HUES6 (cell line): ENCODE results near the gene VDAC1.
A peak's percentile ranks its signal among the peaks of the same experiment; 100 is the strongest.

Experiments used
- H3K27ac ChIP-seq: 2 replicates; pipeline ENCODE4 v1.7.0; 2013; ENCODE audit warnings: low read depth, mild to moderate bottlenecking, low read length, inconsistent platforms
- H3K27me3 ChIP-seq: 2 replicates; pipeline ENCODE4 v1.6.1; 2013; ENCODE audit warnings: low read length; ENCODE audit not compliant: control insufficient read depth, insufficient read depth
- H3K36me3 ChIP-seq: 2 replicates; pipeline ENCODE4 v1.6.1; 2013; ENCODE audit warnings: low read length; ENCODE audit not compliant: control insufficient read depth, insufficient read depth
- H3K4me1 ChIP-seq: 2 replicates; pipeline ENCODE4 v1.6.1; 2013; ENCODE audit warnings: low read length; ENCODE audit not compliant: control insufficient read depth, insufficient read depth
- H3K4me3 ChIP-seq: 2 replicates; pipeline ENCODE4 v1.5.1; 2013; ENCODE audit warnings: low read depth, low read length
- H3K9ac ChIP-seq: one replicate; pipeline ENCODE4 v1.6.1; 2013; ENCODE audit warnings: mild to moderate bottlenecking, low read length
- H3K9me3 ChIP-seq: 2 replicates; pipeline ENCODE4 v1.6.1; 2013; ENCODE audit warnings: low read depth, low read length; ENCODE audit not compliant: control insufficient read depth, insufficient read depth

VDAC1 gene

GRCh38 chr5:134004626-134005416 lies at the start of gene VDAC1:
VDAC1 (minus strand) TSS chr5:134004975; CDS start chr5:133993012, 11,963 bp downstream.
- Histone ChIP-seq H3K27ac (peak within 1 kb of the TSS; percentile 93; the same call in 1 of the 2 replicates), H3K9ac (peak within 1 kb of the TSS; percentile 95), H3K27me3 (no peaks in the 10 kb centered on the region), H3K4me3 (peak within 1 kb of the TSS; percentile 99), H3K9me3 (no peaks in the 10 kb centered on the region), H3K4me1 (peaks cover 41% of the 10 kb centered on the region), H3K36me3 (peaks cover 18% of the 10 kb centered on the region)

GRCh38 chr5:134053840-134054338 lies 49.1 kb upstream of the VDAC1 start:
- H3K36me3 ChIP-seq, result no peaks in the 10 kb centered on the region
- H3K4me3 ChIP-seq, result no peak overlapping the region
- no peaks in the 10 kb centered on the region for H3K9me3 ChIP-seq
- peaks cover 37% of the 10 kb centered on the region for H3K4me1 ChIP-seq
- peak overlapping the region; percentile 32; the same call in 1 of the 2 replicates for H3K27ac ChIP-seq
- H3K9ac ChIP-seq, result peak overlapping the region; percentile 0
- no peaks in the 10 kb centered on the region for H3K27me3 ChIP-seq

GRCh38 chr5:134053314-134053839 lies 48.6 kb upstream of the VDAC1 start:
- no peaks in the 10 kb centered on the region for H3K36me3 ChIP-seq
- no peak overlapping the region for H3K4me3 ChIP-seq
- H3K27me3 ChIP-seq, result no peaks in the 10 kb centered on the region
- H3K27ac ChIP-seq, result peak overlapping the region; percentile 32; the same call in 1 of the 2 replicates
- no peaks in the 10 kb centered on the region for H3K9me3 ChIP-seq
- H3K4me1 ChIP-seq, result peaks cover 37% of the 10 kb centered on the region
- peak overlapping the region; percentile 0 for H3K9ac ChIP-seq

- Histone ChIP-seq H3K9ac (no peak overlapping the region), H3K4me1 (peaks cover 52% of the 10 kb centered on the region), H3K36me3 (no peaks in the 10 kb centered on the region), H3K9me3 (no peaks in the 10 kb centered on the region), H3K27me3 (no peaks in the 10 kb centered on the region), H3K27ac (no peak overlapping the region), H3K4me3 (no peak overlapping the region)
Measured at GRCh38 chr5:134051305-134051704, 46.5 kb upstream of the VDAC1 start.

- Histone ChIP-seq H3K27me3 (0 out of 2 replicates have a peak, but pooled peaks cover 3% of the 10 kb centered on the region), H3K9me3 (no peaks in the 10 kb centered on the region), H3K36me3 (no peaks in the 10 kb centered on the region), H3K9ac (no peak overlapping the region), H3K4me3 (no peak overlapping the region), H3K4me1 (peaks cover 44% of the 10 kb centered on the region), H3K27ac (no peak overlapping the region)
Measured at GRCh38 chr5:134048864-134049263, 44.1 kb upstream of the VDAC1 start.

- Histone ChIP-seq H3K4me3 (no peak overlapping the region), H3K9ac (peak overlapping the region; percentile 68), H3K27ac (peak overlapping the region; percentile 14; the same call in 1 of the 2 replicates), H3K4me1 (peaks cover 35% of the 10 kb centered on the region), H3K9me3 (no peaks in the 10 kb centered on the region), H3K27me3 (0 out of 2 replicates have a peak, but pooled peaks cover 3% of the 10 kb centered on the region), H3K36me3 (no peaks in the 10 kb centered on the region)
Measured at GRCh38 chr5:134047687-134048056, 42.9 kb upstream of the VDAC1 start.

GRCh38 chr5:134046801-134047686 lies 42.3 kb upstream of the VDAC1 start:
- no peaks in the 10 kb centered on the region for H3K9me3 ChIP-seq
- peak overlapping the region; percentile 68 for H3K9ac ChIP-seq
- peak overlapping the region; percentile 51; the same call in 1 of the 2 replicates for H3K27ac ChIP-seq
- 0 out of 2 replicates have a peak, but pooled peaks cover 3% of the 10 kb centered on the region for H3K27me3 ChIP-seq
- H3K4me3 ChIP-seq, result no peak overlapping the region
- peaks cover 32% of the 10 kb centered on the region for H3K4me1 ChIP-seq
- H3K36me3 ChIP-seq, result no peaks in the 10 kb centered on the region

- Histone ChIP-seq H3K27me3 (0 out of 2 replicates have a peak, but pooled peaks cover 3% of the 10 kb centered on the region), H3K36me3 (no peaks in the 10 kb centered on the region), H3K27ac (peak overlapping the region; percentile 51; the same call in 1 of the 2 replicates), H3K4me1 (peaks cover 27% of the 10 kb centered on the region), H3K9me3 (no peaks in the 10 kb centered on the region), H3K9ac (peak overlapping the region; percentile 50), H3K4me3 (no peak overlapping the region)
Measured at GRCh38 chr5:134046330-134046729, 41.6 kb upstream of the VDAC1 start.

GRCh38 chr5:134043793-134044792 lies 39.3 kb upstream of the VDAC1 start:
- Histone ChIP-seq H3K27ac (no peak overlapping the region), H3K4me1 (peaks cover 15% of the 10 kb centered on the region)

More at GRCh38 chr5:134043793-134044792, 39.3 kb upstream of the VDAC1 start:
- Histone ChIP-seq H3K27me3 (0 out of 2 replicates have a peak, but pooled peaks cover 3% of the 10 kb centered on the region), H3K9me3 (no peaks in the 10 kb centered on the region), H3K36me3 (no peaks in the 10 kb centered on the region), H3K4me3 (no peak overlapping the region), H3K9ac (no peak overlapping the region)
